Keratinocyte (primary cell): ENCODE measurements around the gene RICTOR.

Source experiments
- EZH2 ChIP-seq: IDR thresholded peaks from one replicate; pipeline ENCODE4 v1.6.1; 2012; ENCODE audit warnings: inconsistent platforms, mild to moderate bottlenecking, low read length, moderate library complexity
- TF ChIP-seq, protein P1 (sequence below), 3 experiments: IDR thresholded peaks in 1 of 3; conservative IDR thresholded peaks in 1 of 3; optimal IDR thresholded peaks in 1 of 3; 2 replicates in 2 of 3; 3 replicates in 1 of 3; pipeline versions ENCODE3 to v1.5.1; 2011; ENCODE audit warnings: low read length in 3 of 3, mild to moderate bottlenecking in 3 of 3, moderate library complexity in 2 of 3, control low read depth in 1 of 3, inconsistent platforms in 1 of 3; ENCODE audit not compliant: insufficient read depth in 2 of 3; ENCODE audit errors: extremely low read depth in 1 of 3

DNA sequence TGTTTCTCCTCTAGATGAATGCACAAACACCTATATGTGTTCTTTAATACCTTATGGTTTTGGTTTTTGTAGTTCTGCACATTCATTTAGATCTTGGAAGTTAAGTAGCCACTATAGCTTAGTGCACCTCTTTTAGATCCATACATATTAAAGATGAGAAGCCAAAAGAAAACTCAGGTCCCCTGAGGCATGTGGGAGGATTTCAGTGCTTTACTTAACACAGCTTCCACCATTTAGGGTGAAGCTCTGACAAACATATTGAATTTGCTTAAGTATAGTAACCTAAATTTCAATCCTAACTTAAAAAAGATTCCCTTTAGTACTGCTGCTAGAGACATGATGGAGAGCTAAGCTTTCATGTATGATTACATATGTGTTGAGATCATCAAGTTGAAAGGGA, 25.6 kb upstream of the RICTOR start:
- TF ChIP-seq EZH2: no peak
- TF ChIP-seq, protein P1, sequence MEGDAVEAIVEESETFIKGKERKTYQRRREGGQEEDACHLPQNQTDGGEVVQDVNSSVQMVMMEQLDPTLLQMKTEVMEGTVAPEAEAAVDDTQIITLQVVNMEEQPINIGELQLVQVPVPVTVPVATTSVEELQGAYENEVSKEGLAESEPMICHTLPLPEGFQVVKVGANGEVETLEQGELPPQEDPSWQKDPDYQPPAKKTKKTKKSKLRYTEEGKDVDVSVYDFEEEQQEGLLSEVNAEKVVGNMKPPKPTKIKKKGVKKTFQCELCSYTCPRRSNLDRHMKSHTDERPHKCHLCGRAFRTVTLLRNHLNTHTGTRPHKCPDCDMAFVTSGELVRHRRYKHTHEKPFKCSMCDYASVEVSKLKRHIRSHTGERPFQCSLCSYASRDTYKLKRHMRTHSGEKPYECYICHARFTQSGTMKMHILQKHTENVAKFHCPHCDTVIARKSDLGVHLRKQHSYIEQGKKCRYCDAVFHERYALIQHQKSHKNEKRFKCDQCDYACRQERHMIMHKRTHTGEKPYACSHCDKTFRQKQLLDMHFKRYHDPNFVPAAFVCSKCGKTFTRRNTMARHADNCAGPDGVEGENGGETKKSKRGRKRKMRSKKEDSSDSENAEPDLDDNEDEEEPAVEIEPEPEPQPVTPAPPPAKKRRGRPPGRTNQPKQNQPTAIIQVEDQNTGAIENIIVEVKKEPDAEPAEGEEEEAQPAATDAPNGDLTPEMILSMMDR (optimal IDR thresholded peaks at IDR 0.05 in 1 of 3, IDR thresholded peaks at IDR 0.05 in 1 of 3, conservative IDR thresholded peaks at IDR 0.05 in 1 of 3; ENCODE audit: extremely low read depth in 1 of 3, insufficient read depth in 2 of 3, low read length in 3 of 3): no peak
